ENCODE data around the gene PIGZ.

The PIGZ gene

DNA sequence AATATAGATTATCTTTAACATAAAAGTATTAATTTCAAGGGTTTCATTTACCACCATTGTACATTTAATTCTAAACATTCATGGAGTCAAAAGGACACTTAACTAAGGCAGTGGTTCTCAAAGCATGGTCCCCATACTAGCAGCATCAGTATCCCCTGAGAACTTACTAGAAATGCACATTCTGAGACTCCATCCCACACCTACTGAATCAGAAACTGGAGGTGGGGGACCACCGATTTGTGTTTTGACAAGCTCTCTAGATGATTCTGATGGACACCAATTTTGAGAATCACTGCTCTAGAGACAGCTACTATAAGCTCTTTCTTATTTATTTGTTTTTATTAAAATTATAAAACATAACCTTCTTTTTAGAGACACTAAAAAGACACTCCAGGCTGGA, 66.9 kb downstream of the PIGZ start:
- DNase-seq, result no peak

Data from stimulated activated CD4-positive, alpha-beta T cell treated with anti-CD3 and anti-CD28 coated beads, Interleukin-1b, Interleukin-23, amount 100 ng/mL, for 48 hours (primary cell).